AML-193 (cell line): ENCODE data around the gene ATL2.
"Not testable (repeated sequence)": the region's sequence is repeated elsewhere in the genome, so short reads cannot be mapped to it uniquely, and the experiment has no call there.

Experiments
- DNase-seq, 2 experiments: peaks; one replicate each; lab custom pipeline; 2025; lab: John Stamatoyannopoulos, UW

Gene ATL2

DNA sequence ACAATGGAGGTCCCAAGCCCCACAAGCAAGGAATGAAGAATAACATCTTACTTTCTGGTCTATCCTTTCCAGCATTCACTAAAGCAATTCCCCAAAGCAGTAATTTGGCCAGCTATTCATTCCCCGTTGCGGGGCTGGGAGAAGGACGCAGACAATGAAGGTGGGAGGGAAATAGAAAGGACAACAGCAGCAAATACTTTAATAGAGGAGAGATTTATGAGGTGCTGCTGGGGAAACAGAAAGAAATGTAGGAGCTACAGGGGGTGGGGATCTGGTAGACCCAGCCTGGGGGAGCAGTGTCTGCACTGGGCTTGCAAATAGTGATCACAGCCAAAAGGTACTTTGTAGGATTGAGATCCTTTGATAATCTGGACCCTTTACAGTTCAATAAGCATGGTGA, 13.9 kb upstream of the ATL2 start:
- DNase-seq = no peak

DNA sequence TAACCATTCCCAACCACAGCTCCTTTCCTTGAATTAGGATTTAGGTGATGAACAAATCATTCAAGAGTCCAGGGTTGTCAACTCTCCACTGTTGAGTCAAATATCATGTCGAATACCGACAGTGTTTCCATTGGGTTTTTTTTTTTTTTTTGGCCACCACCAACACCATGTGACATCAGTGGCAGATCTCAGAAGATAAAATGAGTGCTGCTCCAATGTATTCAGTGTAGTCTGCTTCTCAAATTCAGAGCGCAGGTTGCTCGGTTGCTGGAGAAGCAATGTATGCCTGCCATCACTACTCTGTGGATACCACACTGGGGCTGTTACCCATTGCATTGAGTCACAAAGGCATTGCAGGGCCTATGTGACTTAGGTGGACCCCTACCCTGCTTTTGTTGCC, 10.8 kb upstream of the ATL2 start:
- no peak for DNase-seq

DNA sequence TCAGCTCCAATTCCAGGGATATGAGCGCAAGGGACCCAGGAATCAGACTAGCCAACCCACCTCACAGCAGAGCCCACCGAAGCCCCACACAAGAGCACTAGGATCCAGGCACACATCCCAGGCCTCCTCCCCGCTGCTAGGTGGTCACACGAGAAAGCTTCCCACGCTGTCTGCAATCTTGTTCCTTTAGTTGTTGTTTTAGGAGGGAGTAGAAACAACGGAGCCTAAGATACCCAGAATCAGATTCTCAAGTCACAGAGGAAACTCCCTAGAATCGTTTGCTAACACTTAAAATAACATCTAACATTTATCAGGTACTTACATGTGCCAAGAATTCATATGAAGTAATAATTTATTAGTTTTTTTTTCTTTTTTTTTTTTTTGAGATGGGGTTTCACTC, 9.7 kb upstream of the ATL2 start:
- DNase-seq = no peak

- DNase-seq = no peak
These were observed 9.3 kb upstream of the ATL2 start for GRCh38 chr2:38386377-38386776.

DNA sequence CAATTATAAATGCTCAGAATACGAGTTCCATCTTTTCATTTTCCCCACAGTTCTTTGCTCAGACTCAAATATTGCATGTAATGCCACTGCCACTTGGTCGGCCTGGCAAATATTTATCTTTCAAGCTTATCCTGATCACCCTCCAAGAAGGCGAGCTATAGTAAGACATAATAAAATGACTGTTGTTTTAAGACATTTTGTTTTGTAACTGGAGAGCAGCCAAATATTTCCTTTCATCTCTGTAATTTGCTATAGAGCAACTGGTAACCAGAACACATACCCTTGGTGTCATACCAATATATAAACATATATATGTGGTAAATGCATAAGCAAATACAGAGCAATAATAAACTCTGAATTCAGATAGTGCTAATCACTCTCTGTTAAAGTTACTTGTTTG, 7.3 kb upstream of the ATL2 start:
- no peak for DNase-seq

DNA sequence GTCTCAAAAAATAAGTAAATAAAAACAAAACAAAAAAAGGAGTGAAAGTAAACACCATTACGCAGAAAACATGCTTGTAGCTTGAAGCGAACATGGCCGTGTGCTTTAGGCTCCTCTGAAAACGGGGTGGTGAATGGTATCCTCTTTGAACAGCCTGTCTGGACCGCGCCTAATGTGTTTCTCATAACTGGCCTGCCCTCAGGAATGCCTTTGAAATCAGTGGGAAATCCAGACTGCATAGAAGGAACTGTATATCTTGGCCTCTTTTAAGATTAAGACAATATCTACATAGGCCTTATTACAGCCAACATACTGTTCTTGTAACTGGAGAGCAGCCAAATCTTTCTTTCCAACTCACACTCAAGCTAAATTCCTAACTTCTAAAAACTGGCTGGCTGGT, 6.7 kb upstream of the ATL2 start:
- DNase-seq = not testable (repeated sequence)

GRCh38 chr2:38381381-38382143, 4.5 kb upstream of the ATL2 start:
- no peak for DNase-seq

GRCh38 chr2:38380397-38381130, 3.5 kb upstream of the ATL2 start:
- peak; percentile 94 to 96 for DNase-seq

DNA sequence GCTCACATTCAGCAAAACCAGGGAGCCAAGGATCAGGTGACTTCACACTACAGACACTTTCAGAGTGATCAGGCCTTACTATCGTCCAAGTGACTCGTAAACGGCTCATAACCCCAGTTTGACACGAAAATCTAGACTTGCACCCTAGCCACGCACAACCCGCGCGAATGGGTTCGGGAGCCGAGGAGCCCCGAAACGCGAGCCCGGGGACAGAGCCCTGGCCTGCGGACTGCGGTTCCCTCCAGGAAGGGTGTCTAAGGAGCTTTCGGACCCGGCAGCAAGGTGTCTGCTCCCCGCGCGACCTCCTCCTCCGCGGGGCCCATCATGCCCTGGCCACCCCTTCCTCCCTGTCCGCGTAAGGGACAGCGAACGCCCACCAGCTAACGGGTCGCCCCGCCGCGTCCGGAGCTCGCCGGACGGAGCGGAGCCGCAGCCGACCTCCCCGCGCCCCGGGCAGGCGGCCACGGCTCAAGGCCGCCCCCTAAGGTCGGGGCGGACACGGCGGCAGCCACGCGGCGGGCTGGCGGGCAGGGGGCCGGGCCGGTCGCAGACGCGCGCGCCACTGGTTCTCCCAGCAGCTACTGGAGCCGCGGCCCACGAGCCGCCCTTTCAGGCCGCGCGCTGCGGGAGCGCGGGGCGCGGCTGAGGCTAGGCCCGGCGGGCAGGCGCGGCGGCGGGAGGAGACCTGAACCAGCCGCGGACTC, 575 bp downstream of the ATL2 start:
- peak; percentile 50 to 52 for DNase-seq

GRCh38 chr2:38375696-38376345, 1.3 kb downstream of the ATL2 start:
- no peak for DNase-seq

DNA sequence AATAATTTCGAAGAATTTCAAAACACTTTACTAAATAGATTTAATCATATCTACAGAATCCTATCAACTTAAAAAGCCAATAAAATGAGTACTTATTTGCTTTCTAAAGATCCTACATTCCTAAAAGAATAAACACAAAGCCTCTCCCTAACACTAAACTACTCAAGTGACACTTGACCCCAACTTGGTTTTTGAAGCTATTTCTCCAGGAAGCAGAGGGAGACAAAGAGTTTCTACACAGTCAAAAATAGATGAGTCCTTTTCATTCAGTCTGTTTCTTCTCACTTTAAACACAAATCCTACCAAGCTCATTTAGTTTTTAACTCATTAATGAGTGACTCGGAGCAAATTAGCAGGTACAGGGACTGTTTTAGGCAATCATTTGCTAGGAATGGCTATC, 2.1 kb downstream of the ATL2 start:
- DNase-seq = peak; percentile 22 to 36

- no peak for DNase-seq
These were observed 5.8 kb downstream of the ATL2 start for GRCh38 chr2:38371235-38371634.

DNA sequence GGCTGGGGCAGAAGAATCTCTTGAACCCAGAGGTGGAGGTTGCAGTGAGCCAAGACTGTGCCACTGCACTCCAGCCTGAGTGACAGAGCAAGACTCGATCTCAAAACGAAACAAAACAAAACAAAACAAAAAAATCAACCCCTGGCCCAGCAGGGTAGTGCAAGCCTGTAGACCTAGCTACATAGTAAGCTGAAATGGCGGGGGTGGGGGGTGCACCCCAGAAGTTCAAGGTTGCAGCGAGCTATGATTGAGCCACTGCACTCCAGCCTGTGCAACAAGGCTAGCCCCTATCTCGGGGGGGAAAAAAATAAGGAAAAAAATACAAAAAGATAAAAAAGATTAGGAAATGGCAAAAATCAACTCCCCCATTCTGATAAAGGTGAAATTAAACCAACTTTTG, 6.4 kb downstream of the ATL2 start:
- DNase-seq = no peak

DNA sequence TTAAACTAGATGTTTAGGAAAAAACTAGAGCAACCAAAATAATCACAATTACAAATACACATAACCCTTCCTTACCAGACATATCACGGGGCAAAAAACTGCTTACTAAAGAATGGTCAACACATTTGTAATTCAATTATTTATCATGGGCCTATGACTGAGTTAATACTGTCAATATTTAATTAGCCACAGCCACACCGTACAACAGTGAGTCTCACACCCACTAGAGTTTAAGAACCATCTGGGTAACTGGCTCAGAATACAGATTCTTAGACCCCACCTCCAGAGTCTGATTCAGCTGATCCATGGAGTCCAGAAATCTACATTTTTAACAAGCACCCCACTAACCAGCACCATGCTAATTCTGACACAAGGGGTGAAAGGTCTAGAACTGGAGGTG, 14.8 kb downstream of the ATL2 start:
- DNase-seq = no peak

GRCh38 chr2:38360177-38360576, 16.9 kb downstream of the ATL2 start:
- DNase-seq = no peak

DNA sequence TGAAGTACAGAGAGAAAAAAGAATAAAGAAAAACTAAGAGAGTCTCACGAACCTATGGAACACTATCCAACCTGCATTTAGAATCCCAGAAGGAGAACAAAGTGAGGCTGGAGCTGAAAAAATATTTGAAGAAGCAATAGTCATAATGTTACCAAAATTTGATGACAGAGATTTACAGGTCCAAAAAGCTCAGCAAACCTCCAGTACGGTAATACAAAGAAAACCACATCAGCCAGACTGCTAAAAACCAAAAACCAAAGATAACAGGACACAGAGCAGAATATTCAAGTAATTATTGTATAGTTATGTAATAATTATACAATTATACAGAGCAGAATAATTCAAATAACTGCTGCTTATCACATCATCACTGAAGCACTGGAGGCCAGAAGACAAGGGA, 23.7 kb downstream of the ATL2 start:
- no peak for DNase-seq

DNA sequence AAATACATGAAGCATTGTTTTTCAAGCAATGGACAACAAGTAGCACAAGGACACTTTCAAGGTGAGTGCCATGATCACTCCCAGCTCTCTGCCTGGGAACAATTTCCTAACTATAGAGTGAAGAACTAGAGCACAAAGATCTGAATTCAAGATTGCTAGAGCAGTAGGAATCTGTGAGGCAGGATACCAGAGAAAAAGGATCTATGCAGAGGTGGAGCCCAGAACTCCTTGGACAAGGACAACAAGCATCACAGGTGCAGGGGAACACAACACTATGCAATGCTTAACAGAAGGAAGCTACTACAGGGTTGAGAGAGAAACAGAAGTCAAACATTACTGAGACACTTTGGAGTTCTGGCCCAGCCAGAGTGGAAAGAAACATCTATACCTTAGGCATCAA, 24.7 kb downstream of the ATL2 start:
- DNase-seq = no peak

DNA sequence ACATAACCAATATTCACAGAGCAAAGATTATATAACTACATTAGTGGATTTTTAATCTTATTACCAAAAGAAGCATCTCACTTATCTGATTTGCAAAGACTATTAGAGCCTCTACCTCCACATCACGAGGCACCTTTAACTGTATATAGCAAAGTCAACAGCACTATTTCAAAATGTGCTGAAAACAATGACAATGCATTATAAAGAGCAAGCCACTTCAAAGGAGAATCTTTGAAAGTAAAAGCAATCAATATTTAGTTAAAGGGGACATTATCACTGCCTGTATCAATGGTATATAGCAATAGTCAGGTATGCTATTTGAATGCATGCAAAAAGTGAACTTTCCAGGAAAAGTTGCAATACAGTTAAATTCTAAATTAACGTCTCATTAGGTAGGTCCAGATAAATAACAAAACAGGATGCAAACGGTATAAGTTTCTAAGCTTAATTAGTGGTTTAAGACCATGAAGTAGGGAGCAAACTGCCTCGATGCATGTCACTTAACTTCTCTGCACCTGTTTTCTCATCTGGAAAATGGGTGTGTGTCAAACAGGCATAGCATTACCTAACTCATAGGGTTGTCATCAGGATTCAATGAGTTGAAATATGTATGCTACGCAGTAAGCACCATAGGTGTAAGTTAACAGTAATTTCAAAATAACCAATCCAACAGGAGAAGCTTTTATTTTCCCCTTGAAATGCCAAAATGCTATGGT, 31.6 kb downstream of the ATL2 start:
- DNase-seq = no peak

DNA sequence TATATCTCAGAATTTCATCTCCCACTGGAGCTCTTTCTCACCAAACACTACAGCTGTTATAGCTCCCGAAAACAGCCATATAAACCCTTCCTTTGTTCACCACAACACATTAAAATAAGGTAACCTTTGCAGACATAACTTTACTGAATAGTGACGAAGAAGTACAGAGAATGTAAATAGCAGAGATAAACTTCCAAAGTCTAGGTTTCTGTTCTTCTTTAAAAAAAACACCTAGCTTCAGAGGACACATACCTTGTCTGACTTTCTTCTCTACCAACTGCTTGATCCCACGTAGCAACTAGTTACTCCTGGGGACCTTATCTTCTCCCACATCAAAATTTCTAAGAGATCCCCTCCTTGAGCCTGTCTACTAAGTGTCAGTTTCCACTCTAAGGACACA, 32.3 kb downstream of the ATL2 start:
- DNase-seq = no peak

DNA sequence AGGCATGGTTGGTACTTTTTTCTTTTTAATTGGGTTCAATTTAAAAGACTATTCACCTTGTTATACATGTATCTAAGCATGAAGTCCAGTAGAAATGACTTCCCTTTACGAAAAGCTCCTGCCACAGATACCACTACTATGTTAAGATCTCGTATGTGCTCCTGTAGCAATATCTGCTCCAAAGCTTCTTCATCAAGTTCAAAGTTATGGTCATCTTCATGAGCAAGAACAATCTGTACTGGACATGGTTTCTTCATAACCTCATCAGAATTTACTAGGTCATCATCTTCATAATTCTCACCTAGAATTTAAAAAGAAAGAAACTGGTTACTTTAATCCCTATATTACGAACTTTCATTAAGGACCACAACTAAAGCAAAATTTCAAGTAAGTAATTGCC, 33.9 kb downstream of the ATL2 start:
- DNase-seq = no peak

GRCh38 chr2:38336621-38337020, 40.5 kb downstream of the ATL2 start:
- no peak for DNase-seq

GRCh38 chr2:38330754-38331153, 46.3 kb downstream of the ATL2 start:
- no peak for DNase-seq
